ENCODE measurements around the gene OPCML. TPM values are rescaled to one million over a fixed set of nuclear protein-coding genes. Genes with fewer than 3 reads are reported as not detected.

The OPCML gene
- total and polyA plus RNA-seq, 2 of the 13 experiments (the other 11 are each of a cell fraction or from before 2014, with no cell fraction given) = not detected

- Histone ChIP-seq H3K9me3 (ENCODE audit: low read length) (no peaks in the 10 kb centered on the region), H3K4me2 (ENCODE audit: low read depth, low read length) (no peak overlapping the region), H3K4me3 (replicated peaks in 1 of 3; ENCODE audit: insufficient read depth in 1 of 3, low read depth in 2 of 3, low read length in 3 of 3) (no peak overlapping the region), H3K27me3 (ENCODE audit: control insufficient read depth in 1 of 2, insufficient read depth in 2 of 2, low read length in 2 of 2) (no peaks in the 10 kb centered on the region), H2AFZ (ENCODE audit: low read length) (no peak overlapping the region), H3K4me1 (ENCODE audit: insufficient read depth, low read length) (no peaks in the 10 kb centered on the region), H3K36me3 (replicated peaks in 1 of 2; ENCODE audit: control insufficient read depth in 1 of 2, insufficient read depth in 2 of 2, low read length in 2 of 2) (no peaks in the 10 kb centered on the region), H4K20me1 (ENCODE audit: insufficient read depth, low read length) (no peaks in the 10 kb centered on the region), H3K79me2 (ENCODE audit: insufficient read depth, low read length) (no peaks in the 10 kb centered on the region), H3K27ac (ENCODE audit: extremely low read length, insufficient read depth, low read length) (no peak overlapping the region), H3K9ac (ENCODE audit: insufficient read depth, low read depth, low read length) (no peak overlapping the region)
- POLR2A ChIA-PET = no interaction called here
- ATAC-seq (no peak), DNase-seq (ENCODE audit: low spot score) (no peak), FAIRE-seq (no peak)
- TF ChIP-seq HNF4A (CRISPR knock-in tag; IDR thresholded peaks at IDR 0.05) = no peak
- TF ChIP-seq TBL1XR1 (IDR thresholded peaks at IDR 0.05; ENCODE audit: borderline replicate concordance, low read length, partially characterized antibody) = no peak
- no peak for TF ChIP-seq NR1H2 (CRISPR knock-in tag; IDR thresholded peaks at IDR 0.05; ENCODE audit: borderline replicate concordance, low read depth)
- TF ChIP-seq ZNF138 (CRISPR knock-in tag; IDR thresholded peaks at IDR 0.05; ENCODE audit: low read depth) = no peak
- TF ChIP-seq HOXA3 (CRISPR knock-in tag; IDR thresholded peaks at IDR 0.05) = no peak
- no peak for TF ChIP-seq SP2 (CRISPR knock-in tag; IDR thresholded peaks at IDR 0.05)
- no peak for TF ChIP-seq PAF1 (CRISPR knock-in tag; IDR thresholded peaks at IDR 0.05)
- TF ChIP-seq GPBP1L1 (CRISPR knock-in tag; IDR thresholded peaks at IDR 0.05) = no peak
- no peak for TF ChIP-seq KLF11 (CRISPR knock-in tag; IDR thresholded peaks at IDR 0.05)
- no peak for TF ChIP-seq NR2C2 (CRISPR knock-in tag; IDR thresholded peaks at IDR 0.05; ENCODE audit: borderline replicate concordance)
- TF ChIP-seq TEAD2 (CRISPR knock-in tag; IDR thresholded peaks at IDR 0.05) = no peak
- no peak for TF ChIP-seq SOX13 (IDR thresholded peaks at IDR 0.05)
- no peak for TF ChIP-seq SOX13 (CRISPR knock-in tag; conservative IDR thresholded peaks at IDR 0.05 in 1 of 2, IDR thresholded peaks at IDR 0.05 in 1 of 2)
- no peak for TF ChIP-seq ZNF383 (CRISPR knock-in tag; IDR thresholded peaks at IDR 0.05; ENCODE audit: borderline replicate concordance)
- no peak for TF ChIP-seq MEIS1 (CRISPR knock-in tag; IDR thresholded peaks at IDR 0.05; ENCODE audit: borderline replicate concordance)
- TF ChIP-seq SPEN (CRISPR knock-in tag; IDR thresholded peaks at IDR 0.05; ENCODE audit: low read depth) = no peak
- no peak for TF ChIP-seq ZNF660 (CRISPR knock-in tag; IDR thresholded peaks at IDR 0.05; ENCODE audit: borderline replicate concordance, low read depth)
- TF ChIP-seq CREBL2 (CRISPR knock-in tag; IDR thresholded peaks at IDR 0.05; ENCODE audit: borderline replicate concordance) = no peak
- no peak for TF ChIP-seq ZBTB46 (CRISPR knock-in tag; IDR thresholded peaks at IDR 0.05; ENCODE audit: borderline replicate concordance)
- CTCF ChIA-PET (ENCODE audit: low intra/inter-chr PET ratio, low total read pairs) = no interaction called here
- intact Hi-C loops (cut with micrococcal nuclease; ENCODE audit: unreplicated experiment) (no loop called here), in situ Hi-C loops (cut with HindIII; ENCODE audit: extremely low pct_ligation_motif_present, low pct_unique_long_range_greater_than_20kb) (no loop called here)
- WGBS (ENCODE audit: low lambda C conversion rate) = 0% methylated on average over 1 of the region's 1 CpG
- BruUV-seq (replicated peaks) = no TSS peak
Measured at GRCh38 chr11:133106417-133106816, 425.9 kb downstream of the OPCML start.

Data from HepG2 (cell line).